Measurements from ENCODE around the gene PIK3R4.

Gene PIK3R4

DNA sequence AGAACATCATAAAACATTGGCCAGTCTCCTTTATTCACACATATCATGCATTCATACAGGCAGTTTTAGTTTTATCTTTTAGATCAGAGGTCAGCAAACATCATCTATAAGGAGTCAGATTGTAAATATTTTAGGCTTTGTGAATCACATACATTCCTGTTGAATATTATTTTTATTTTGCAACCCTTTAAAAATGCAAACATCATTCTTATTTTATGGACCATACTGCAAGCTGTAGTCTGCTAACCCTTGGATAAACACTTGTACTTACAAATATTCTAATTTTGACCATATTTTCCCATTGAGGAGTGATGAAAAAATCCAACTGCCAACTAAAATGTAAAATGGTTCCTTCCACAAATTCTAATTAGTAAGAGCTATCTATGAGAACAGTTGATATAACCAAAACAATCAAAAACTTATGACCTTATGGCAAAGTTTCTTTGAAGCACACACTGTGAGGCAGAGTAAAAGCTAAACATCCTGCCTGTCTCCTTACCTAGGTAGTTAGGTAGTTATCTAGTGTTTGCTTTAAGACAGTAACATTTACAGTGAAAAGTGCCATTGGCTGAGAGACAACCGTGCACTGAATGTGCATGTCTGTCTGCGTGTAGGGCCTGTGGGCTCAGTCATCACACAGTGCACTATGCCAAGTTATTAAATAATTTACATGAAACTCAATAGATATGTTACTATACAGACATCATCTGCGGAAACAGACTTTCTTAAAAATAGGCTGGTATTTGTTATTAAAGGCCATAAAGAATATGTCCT is 57.7 kb downstream of the PIK3R4 start:
- DNase-seq (ENCODE audit: low read depth in 2 of 2): no peak

- no peak for DNase-seq (ENCODE audit: low read depth in 2 of 2)
These were observed 58.5 kb downstream of the PIK3R4 start for GRCh38 chr3:130688015-130688688.

GRCh38 chr3:130687327-130687726 is 59.3 kb downstream of the PIK3R4 start:
- no peak for DNase-seq (ENCODE audit: low read depth in 2 of 2)

DNA sequence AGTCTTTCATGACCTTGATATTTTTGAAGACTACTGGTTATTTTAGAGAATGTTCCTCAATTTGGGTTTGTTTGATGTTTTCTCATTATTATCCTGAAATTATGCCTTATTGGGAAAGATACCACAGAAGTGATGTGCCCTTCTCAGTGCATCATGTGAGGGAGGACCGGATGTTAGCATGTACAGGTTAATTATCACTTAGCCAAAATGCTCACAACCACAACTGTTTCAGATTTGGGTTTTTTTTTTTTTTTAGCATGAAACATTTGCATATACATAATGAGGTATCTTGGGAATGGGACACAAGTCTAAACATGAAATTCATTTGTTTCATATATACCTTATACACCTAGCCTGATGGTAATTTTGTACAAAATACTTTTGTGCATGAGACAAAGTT is 59.8 kb downstream of the PIK3R4 start:
- no peak for DNase-seq (ENCODE audit: low read depth in 2 of 2)

GRCh38 chr3:130682131-130682530 is 64.5 kb downstream of the PIK3R4 start:
- DNase-seq (ENCODE audit: low read depth in 2 of 2): no peak

GRCh38 chr3:130679218-130679617 is 67.4 kb downstream of the PIK3R4 start:
- DNase-seq (ENCODE audit: low read depth in 2 of 2): no peak

- no peak for DNase-seq (ENCODE audit: low read depth in 2 of 2)
These were observed 69.3 kb downstream of the PIK3R4 start for GRCh38 chr3:130677343-130677742.

DNA sequence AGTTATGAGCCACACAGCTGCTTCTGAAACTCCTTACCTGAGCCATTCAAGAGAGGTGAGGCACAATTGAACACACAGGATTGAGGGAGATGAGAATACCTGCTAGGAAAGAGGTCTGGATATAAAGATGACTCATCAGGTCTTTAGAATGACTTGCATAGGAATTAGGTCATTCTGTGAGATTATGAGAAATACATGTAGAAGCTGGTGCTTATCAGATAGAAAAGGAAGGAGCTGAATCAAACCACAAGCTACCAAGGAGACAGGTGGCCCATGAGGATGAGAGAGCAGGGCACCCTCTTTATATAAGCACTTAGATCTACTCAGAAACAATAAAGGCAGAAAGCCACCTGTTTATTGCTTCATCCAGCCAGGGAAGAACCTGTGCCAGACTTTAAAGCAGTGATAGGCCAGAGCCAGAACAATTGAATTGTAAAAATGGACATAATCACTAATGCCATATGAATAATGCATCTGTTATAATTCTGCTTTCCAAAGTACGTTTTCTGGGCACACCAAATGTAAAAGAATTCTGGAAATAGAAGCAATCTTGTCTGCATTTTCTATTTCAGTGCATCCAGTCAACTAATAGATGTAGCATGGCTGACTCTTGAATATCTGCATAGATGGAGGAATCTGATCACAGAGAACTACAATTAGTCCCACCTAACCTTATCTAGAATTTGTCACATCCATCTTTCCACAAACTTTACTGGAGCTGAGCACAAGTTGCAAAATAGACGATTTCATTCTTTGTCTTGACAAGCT is 74.9 kb downstream of the PIK3R4 start:
- no peak for DNase-seq (ENCODE audit: low read depth in 2 of 2)

- no peak for DNase-seq (ENCODE audit: low read depth in 2 of 2)
These were observed 76.9 kb downstream of the PIK3R4 start for GRCh38 chr3:130669740-130670139.

DNA sequence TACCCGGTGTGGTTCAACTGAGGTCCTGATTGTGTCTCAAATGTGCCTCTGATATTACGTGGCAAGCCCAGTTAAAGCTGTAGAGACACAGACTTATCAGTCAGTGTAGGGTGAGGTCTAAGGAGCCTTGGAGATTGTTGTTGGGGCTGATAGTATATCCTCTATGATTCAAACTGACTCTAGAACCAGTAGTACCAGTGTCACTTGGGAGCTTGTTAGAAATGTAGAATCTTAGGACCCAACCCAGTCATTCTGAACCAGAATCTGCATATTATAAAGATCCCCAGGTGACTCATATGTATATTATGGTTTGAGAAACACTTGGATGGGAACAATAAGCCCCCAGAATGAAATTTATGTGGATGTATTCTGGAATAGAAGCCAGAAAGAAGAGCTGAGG is 83.5 kb downstream of the PIK3R4 start:
- DNase-seq (ENCODE audit: low read depth in 2 of 2): no peak

DNA sequence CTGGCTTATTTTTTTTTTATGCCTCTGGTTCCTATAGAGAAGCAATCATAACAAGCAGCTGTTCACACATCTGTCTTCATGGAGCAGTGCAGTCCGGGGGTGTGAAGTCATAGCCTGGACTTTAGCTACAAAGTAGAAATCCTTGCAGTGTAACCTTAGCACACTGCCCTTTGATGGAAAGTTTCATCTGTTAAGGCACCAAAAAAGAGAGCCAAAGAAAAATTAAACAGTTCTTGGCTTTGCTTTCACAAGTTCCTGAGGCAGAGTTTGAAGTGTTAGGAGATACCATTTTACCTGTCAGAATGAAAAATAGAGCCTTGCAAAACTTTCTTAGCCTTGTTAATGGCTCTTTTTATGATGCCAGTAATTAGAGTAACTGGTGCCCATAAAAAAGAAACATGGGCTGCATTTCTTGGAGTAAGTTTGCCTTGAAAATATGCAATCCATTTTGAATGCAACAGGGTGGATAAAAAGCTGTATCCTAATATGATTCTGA is 84.1 kb downstream of the PIK3R4 start:
- no peak for DNase-seq (ENCODE audit: low read depth in 2 of 2)

- no peak for DNase-seq (ENCODE audit: low read depth in 2 of 2)
These were observed 85.3 kb downstream of the PIK3R4 start for GRCh38 chr3:130661140-130661891.

DNA sequence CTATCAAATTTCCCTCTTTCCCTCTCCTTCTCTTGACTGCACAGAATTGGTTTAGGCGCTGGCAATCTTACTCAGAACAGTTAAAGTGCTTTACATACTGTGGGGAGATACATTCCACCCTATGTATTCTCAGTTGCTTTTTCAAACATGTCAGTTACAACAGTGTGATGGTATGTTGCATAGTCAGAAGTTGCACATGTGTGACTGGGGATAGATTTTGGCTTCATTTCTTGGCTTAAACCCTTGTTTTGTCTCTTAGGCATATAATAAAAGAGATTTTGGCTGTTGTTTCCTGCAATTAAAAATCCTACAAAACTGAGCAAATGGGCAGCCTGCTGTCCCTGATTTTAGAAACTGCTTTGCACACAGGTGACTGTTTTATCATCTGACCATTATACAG is 86.7 kb downstream of the PIK3R4 start:
- DNase-seq (ENCODE audit: low read depth in 2 of 2): no peak

DNA sequence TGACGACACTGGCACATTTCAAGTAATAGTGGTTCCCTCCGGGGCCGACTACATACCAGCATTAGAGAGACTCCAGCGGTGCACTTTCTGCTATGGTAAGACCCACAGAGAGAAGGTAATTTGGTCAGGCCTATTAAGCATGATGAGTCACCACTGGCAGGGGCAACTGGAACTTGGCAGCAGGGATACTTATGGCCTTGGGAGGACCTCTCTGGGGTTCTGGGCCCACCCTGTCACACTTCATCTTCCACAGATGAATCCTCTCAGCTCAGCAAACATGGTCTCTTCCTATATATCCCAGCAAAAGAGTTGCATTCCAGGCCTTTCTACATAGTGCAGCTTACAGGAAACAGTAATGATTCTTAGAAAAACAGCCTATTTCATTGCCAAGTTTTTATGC is 88.0 kb downstream of the PIK3R4 start:
- no peak for DNase-seq (ENCODE audit: low read depth in 2 of 2)

GRCh38 chr3:130656627-130657026 is 90.0 kb downstream of the PIK3R4 start:
- DNase-seq (ENCODE audit: low read depth in 2 of 2): no peak

DNA sequence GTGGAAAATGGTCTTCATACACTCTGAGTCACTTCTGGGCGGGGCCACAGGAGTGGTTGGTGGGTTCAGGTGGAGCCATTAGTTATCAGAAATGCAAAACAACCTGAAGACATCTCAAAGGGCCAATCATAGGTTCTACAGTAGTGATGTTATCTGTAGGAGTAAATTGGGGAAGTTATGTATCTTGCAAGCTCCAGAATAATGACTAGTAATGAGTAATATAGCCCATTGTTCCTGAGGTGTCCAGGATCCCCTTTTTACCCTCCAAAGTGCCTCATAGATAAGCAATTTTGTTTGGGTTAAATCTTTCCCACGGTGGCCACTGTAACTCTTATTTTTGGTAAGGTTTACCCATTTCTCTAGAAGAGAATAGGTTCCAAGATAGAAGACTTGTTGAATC is 91.7 kb downstream of the PIK3R4 start:
- no peak for DNase-seq (ENCODE audit: low read depth in 2 of 2)

GRCh38 chr3:130654091-130654490 is 92.5 kb downstream of the PIK3R4 start:
- no peak for DNase-seq (ENCODE audit: low read depth in 2 of 2)

GRCh38 chr3:130649061-130649654 is 97.5 kb downstream of the PIK3R4 start:
- DNase-seq (ENCODE audit: low read depth in 2 of 2): no peak

DNA sequence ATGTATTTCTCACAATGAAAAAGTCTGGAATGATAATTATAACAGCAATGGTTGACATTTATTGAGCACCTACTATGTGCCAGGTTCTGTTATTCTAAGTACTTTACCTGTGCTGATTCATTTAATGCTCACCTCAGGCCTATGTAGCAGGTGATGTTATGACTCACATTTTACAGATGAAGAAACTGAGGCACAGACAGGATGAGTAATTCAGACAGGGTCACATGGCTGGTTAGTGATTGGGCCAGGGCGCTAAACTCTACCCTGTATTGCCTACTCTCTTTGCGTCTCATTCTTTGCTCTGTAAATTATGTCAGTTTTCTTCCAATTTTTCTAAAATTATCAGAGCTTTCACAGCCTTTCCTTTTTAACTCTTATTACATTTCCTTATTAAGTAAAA is 98.3 kb downstream of the PIK3R4 start:
- DNase-seq (ENCODE audit: low read depth in 2 of 2): no peak

GRCh38 chr3:130645261-130645660 is 101.4 kb downstream of the PIK3R4 start:
- no peak for DNase-seq (ENCODE audit: low read depth in 2 of 2)

DNA sequence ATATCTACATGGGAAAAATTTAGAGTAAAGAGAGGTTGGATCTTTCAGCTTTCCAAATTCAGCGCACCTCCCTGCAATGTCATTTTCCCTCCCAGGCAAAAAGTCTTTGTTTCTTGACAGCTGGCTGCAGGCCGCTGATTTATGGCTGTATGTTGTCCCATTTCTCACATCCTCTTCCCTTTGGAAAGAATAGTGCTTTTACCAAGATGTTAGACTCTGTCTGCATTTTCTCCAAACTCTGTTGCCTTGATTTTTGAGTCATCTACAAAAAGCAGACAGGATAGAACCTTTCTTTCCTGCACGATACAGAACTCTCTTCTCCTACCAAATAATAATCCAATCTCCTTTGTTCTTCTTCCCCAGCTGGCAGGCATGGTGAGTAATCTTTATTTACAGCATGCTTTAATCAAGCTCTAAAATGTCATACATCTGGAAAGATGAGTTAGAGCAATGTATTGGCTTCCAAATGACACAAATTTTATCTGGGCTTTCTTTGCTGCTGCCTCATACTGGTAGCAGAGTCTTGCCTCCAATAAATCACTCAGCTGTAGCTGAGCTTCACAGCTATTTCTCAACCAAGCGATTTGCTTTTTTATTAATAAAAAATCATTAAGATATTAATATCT is 101.9 kb downstream of the PIK3R4 start:
- no peak for DNase-seq (ENCODE audit: low read depth in 2 of 2)

Measured in stimulated activated CD8-positive, alpha-beta memory T cell treated with anti-CD3 and anti-CD28 coated beads, Interleukin-15, amount 100 ng/mL, for 48 hours (primary cell).